ENCODE results near the gene ATP6V0E2. TPM values are rescaled to one million over a fixed set of nuclear protein-coding genes. Genes with fewer than 3 reads are reported as not detected.

ATP6V0E2 gene
- total RNA-seq, 2 donors from 2014 or later, result 15.3 to 16.1 TPM

DNA sequence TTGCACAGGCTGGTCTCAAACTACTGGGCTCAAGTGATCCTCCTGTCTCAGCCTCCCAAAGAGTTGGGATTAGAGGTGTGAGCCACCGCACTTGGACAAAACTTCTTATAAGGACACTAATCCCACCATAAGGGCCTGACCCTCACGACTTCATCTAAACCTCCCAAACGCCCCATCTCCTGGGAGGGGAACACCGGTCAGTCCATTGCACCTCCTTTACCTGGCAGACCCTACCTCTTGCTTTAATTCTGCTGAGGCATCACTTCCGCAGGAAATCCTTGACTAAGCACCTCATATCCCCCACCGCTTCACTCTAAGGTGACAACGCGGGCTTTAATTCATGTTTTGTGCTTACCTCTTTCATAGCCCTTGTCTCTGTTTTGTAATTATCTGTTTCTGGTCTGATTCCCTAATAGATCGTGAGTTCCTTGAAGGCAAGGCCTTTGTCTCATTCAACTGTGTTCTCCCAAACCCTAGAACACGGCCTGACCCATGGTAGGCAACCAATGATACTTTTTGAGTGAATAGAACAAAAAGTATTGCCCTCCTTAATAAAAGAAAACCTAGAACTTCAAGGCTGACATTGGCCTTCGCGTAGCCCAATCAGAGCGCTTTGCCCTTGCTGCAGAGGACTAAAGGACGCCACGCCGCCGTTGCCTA lies 36.1 kb upstream of the ATP6V0E2 start:
- H3K36me3 ChIP-seq (ENCODE audit: control insufficient read depth, insufficient read depth, low read length), result no peaks in the 10 kb centered on the region
- peaks cover 10% of the 10 kb centered on the region for H3K4me1 ChIP-seq (ENCODE audit: control insufficient read depth, insufficient read depth, low read length)
- H3K9me3 ChIP-seq (ENCODE audit: control insufficient read depth, low read length), result no peaks in the 10 kb centered on the region
- H3K36me3 Mint-ChIP-seq (ENCODE audit: low read depth), result no peaks in the 10 kb centered on the region
- H3K4me3 Mint-ChIP-seq, result peak overlapping the region; percentile 82
- no peak overlapping the region for H3K9ac ChIP-seq (ENCODE audit: extremely low read depth, low read length, poor library complexity, severe bottlenecking)
- no peak overlapping the region for H3K27ac ChIP-seq (ENCODE audit: low read depth, low read length)
- peaks cover 45% of the 10 kb centered on the region for H3K27me3 Mint-ChIP-seq (ENCODE audit: insufficient read depth)
- H3K27ac Mint-ChIP-seq, result no peak overlapping the region
- H3K9me3 Mint-ChIP-seq, result no peaks in the 10 kb centered on the region
- TF ChIP-seq, protein P1, sequence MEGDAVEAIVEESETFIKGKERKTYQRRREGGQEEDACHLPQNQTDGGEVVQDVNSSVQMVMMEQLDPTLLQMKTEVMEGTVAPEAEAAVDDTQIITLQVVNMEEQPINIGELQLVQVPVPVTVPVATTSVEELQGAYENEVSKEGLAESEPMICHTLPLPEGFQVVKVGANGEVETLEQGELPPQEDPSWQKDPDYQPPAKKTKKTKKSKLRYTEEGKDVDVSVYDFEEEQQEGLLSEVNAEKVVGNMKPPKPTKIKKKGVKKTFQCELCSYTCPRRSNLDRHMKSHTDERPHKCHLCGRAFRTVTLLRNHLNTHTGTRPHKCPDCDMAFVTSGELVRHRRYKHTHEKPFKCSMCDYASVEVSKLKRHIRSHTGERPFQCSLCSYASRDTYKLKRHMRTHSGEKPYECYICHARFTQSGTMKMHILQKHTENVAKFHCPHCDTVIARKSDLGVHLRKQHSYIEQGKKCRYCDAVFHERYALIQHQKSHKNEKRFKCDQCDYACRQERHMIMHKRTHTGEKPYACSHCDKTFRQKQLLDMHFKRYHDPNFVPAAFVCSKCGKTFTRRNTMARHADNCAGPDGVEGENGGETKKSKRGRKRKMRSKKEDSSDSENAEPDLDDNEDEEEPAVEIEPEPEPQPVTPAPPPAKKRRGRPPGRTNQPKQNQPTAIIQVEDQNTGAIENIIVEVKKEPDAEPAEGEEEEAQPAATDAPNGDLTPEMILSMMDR (conservative IDR thresholded peaks at IDR 0.05), result no peak
- WGBS, 2 experiments (ENCODE audit: insufficient coverage in 1 of 2, insufficient read length in 1 of 2), result 34% methylated on average over 10 to 17 of the region's 17 CpGs
- no peak for DNase-seq
- H3K27me3 ChIP-seq (ENCODE audit: control insufficient read depth, insufficient read depth, low read length, poor library complexity, severe bottlenecking), result peaks cover 39% of the 10 kb centered on the region
- no peak overlapping the region for H3K4me3 ChIP-seq (ENCODE audit: low read length)
- H3K4me1 Mint-ChIP-seq, result peaks cover 17% of the 10 kb centered on the region

DNA sequence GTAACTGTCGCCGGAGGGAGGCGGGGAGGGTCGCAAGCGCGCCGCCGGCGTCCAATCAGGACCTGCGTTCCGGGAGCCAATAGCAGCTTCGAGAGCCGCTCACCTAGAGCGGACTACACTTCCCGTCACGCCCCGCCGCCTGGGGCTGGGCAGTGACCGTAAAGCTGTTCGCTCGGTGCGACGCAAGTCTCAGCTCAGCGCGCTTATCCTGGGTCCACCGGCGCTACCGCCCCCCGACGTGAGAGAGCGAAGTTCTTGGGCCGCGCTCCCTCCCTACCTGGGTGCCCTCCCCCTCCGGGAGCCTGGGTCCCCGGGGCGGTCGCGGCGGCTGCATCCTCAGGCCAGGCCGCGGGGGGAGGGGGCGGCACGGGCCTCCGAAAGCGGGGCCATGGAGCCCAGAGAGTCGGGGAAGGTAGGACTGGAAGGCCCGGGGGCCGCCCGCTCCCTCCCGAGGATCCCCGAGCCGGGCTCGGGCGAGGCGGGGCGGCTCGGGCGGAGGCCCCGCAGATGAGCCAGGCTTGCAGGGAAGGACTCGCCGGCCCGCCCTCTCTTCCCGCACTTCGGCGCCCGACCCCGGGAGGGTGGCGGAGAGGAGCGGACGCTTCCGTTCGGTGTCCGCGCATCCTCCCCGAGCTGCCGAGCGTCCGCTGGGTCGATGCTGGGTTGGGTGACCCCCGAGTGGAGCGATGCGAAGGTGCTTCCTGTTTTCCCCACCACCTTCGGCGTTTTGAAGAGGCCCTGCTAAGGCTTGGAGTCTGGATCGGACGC lies 35.4 kb upstream of the ATP6V0E2 start, which contains the start of gene ZNF862:
Gene ZNF862 (plus strand): TSS at position 152 of the 768 bp plus-strand sequence. CDS start 237 bp downstream, at position 389.
- peak within 1 kb of the TSS; percentile 44 for H3K27ac Mint-ChIP-seq
- Histone ChIP-seq H3K27ac (ENCODE audit: low read depth, low read length) (no peak within 1 kb of the TSS), H3K4me1 (ENCODE audit: control insufficient read depth, insufficient read depth, low read length) (peaks cover 10% of the 10 kb centered on the region), H3K36me3 (ENCODE audit: control insufficient read depth, insufficient read depth, low read length) (no peaks in the 10 kb centered on the region), H3K9ac (ENCODE audit: extremely low read depth, low read length, poor library complexity, severe bottlenecking) (peak within 1 kb of the TSS; percentile 66), H3K4me3 (ENCODE audit: low read length) (peak within 1 kb of the TSS; percentile 96), H3K9me3 (ENCODE audit: control insufficient read depth, low read length) (no peaks in the 10 kb centered on the region), H3K27me3 (ENCODE audit: control insufficient read depth, insufficient read depth, low read length, poor library complexity, severe bottlenecking) (peaks cover 43% of the 10 kb centered on the region)
- peaks cover 17% of the 10 kb centered on the region for H3K4me1 Mint-ChIP-seq
- TF ChIP-seq, protein P1 (conservative IDR thresholded peaks at IDR 0.05), result no peak
- DNase-seq, result peak; percentile 99
- 0 to 1% methylated on average over 19 to 86 of the region's 86 CpGs for WGBS, 2 experiments (ENCODE audit: insufficient coverage in 1 of 2, insufficient read length in 1 of 2)
- peak within 1 kb of the TSS; percentile 82 for H3K4me3 Mint-ChIP-seq
- H3K27me3 Mint-ChIP-seq (ENCODE audit: insufficient read depth), result peaks cover 52% of the 10 kb centered on the region
- no peaks in the 10 kb centered on the region for H3K36me3 Mint-ChIP-seq (ENCODE audit: low read depth)
- no peaks in the 10 kb centered on the region for H3K9me3 Mint-ChIP-seq

DNA sequence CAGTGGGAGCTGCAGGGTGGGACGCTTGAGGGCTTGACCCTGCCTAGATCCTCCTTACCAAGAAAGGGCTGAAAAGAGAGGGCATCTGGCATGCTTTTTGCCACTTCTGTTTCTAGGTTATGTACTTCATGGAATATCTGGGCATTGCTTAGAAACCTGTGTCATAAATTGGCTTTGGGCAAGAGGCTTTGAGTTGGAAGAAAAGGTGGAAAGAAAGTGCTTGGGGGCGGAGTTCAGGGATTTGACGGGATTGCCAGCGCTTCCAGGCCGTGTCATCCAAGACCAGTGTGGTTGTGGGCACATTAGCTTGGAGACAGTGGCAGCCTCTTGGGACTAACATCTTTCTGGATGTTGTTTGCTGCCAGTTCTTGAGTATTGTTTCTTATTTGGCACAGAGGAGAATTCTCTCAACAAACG lies 34.8 kb upstream of the ATP6V0E2 start:
- Histone ChIP-seq H3K27ac (ENCODE audit: low read depth, low read length) (no peak overlapping the region), H3K4me3 (ENCODE audit: low read length) (peak overlapping the region; percentile 96)

More for the DNA sequence above, 34.8 kb upstream of the ATP6V0E2 start:
- Histone ChIP-seq H3K9ac (ENCODE audit: extremely low read depth, low read length, poor library complexity, severe bottlenecking) (peak overlapping the region; percentile 66), H3K9me3 (ENCODE audit: control insufficient read depth, low read length) (no peaks in the 10 kb centered on the region), H3K27me3 (ENCODE audit: control insufficient read depth, insufficient read depth, low read length, poor library complexity, severe bottlenecking) (peaks cover 41% of the 10 kb centered on the region), H3K4me1 (ENCODE audit: control insufficient read depth, insufficient read depth, low read length) (peaks cover 10% of the 10 kb centered on the region), H3K36me3 (ENCODE audit: control insufficient read depth, insufficient read depth, low read length) (no peaks in the 10 kb centered on the region)
- peaks cover 17% of the 10 kb centered on the region for H3K4me1 Mint-ChIP-seq
- TF ChIP-seq, protein P1 (conservative IDR thresholded peaks at IDR 0.05), result no peak
- peaks cover 55% of the 10 kb centered on the region for H3K27me3 Mint-ChIP-seq (ENCODE audit: insufficient read depth)
- DNase-seq, result no peak
- H3K36me3 Mint-ChIP-seq (ENCODE audit: low read depth), result no peaks in the 10 kb centered on the region
- H3K9me3 Mint-ChIP-seq, result no peaks in the 10 kb centered on the region
- peak overlapping the region; percentile 44 for H3K27ac Mint-ChIP-seq
- H3K4me3 Mint-ChIP-seq, result peak overlapping the region; percentile 82
- 15 to 20% methylated on average over 2 to 6 of the region's 6 CpGs for WGBS, 2 experiments (ENCODE audit: insufficient coverage in 1 of 2, insufficient read length in 1 of 2)

All from endodermal cell (in vitro differentiated cells).